Middle frontal gyrus (tissue), 1 donor: ENCODE measurements around the gene MDM2.
"Not testable (repeated sequence)": the region's sequence is repeated elsewhere in the genome, so short reads cannot be mapped to it uniquely, and the experiment has no call there.

Experiments used
- DNase-seq: peaks from one replicate; pipeline ENCODE4 v3.0.0-alpha.2; 2015; ENCODE audit warnings: low spot score; ENCODE audit errors: extremely low spot score

The MDM2 gene

GRCh38 chr12:68805592-68806120 is 2.3 kb upstream of the MDM2 start:
- DNase-seq = no peak

GRCh38 chr12:68806488-68807237 is 1.3 kb upstream of the MDM2 start:
- no peak for DNase-seq

DNA sequence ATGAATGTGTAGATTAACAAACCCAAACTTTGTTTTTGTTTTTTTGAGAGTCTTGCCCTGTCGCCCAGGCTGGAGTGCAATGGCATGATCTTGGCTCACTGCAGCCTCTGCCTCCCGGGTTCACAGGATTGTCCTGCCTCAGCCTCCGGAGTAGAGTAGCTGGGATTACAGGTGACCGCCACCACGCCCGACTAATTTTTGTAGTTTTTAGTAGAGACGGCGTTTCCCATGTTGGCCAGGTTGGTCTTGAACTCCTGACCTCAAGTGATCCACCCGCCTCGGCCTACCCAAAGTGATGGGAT is 752 bp upstream of the MDM2 start:
- not testable (repeated sequence) for DNase-seq

GRCh38 chr12:68808388-68809189 is 612 bp downstream of the MDM2 start:
- DNase-seq = no peak

DNA sequence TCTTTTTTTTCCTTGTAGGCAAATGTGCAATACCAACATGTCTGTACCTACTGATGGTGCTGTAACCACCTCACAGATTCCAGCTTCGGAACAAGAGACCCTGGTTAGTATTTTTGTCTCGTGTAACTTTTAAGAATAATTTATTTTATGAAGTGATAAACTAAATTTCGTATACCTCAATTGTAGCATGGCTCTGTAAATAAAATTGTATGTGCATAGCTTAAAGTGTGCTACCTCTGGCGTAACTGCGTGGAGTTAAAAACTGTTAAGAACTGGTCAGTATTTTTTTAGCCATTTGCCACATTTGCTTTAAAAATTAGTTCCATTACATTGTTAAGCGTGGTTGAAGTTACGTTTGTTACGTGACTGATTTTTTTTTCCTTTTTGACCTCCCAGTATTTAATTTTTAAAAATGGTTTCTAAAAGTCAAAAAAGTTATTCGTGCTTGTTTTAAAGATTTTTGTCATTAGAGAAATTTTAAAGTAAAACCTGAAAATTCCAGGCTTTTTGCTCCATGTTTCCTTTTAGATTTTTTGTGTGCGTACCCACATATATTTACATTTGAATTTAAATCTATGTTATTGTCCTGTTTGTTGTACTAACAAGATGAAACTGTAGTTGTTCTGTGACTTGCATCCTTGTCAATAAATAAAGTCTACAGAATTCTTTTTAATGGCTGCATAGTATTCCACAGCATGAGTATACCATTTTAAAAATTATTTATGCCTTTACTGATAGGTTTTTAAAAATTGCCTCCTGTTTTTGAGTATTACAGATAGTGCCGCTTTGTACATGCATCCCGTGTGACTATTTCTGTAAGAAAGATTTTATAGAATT is 1.4 kb downstream of the MDM2 start:
- no peak for DNase-seq

DNA sequence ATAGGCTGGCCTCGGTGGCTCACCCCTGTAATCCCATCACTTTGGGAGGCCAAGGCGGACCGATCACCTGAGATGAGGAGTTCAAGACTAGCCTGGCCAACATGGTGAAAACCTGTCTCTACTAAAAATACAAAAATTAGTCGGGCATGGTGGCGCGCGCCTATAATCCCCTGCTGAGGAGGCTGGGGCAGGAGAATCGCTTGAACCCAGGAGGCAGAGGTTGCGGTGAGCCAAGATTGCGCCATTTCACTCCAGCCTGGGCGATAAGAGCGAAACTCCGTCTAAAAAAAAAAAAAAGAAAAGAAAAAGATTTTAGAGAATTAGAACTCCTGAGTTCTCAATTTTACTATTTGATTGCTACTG is 2.0 kb downstream of the MDM2 start:
- not testable (repeated sequence) for DNase-seq

DNA sequence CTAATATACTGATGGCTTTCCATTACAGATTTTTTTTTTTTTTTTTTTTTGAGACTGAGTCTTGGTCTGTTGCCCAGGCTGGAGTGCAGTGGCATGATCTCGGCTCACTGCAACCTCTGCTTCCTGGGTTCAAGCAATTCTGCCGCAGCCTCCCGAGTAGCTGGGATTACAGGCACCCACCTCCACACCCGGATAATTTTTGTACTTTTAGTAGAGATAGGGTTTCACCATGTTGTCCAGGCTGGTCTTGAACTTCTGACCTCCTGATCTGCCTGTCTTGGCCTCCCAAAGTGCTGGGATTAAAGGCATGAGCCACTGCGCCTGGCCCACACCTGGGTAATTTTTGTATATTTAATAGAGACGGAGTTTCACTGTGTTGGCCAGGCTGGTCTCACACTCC is 3.6 kb downstream of the MDM2 start:
- DNase-seq = not testable (repeated sequence)

DNA sequence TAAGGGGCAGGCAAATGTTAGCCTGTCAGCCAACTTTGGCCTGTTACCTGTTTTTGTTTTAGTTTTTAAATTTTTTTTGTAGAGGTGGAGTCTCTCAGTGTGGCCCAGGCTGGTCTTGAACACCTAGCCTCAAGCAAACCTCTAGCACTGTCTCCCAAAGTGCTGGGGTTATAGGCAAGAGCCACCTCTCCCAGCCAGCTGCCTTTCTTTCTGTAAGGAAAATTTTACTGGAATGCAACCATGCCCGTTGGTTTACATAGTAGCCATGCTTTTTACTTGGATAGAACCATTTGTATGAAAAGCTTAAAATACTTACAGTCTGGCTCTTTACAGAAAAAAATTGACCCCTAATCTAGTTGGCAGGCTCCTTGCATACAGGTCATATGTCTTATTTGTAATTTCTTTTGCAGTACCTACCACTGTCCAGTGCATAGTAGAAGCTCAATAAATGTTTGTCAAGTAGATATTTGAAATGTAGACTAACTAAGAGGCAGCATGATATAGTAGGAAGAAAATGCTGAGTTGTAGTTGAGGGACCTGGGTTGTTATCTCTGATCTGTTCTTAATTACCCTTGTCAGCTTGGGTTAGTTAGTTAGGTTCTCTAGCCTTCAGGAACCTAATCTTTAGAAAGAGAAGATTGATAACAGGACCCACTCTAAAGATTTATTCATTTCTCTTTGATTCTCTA is 4.7 kb downstream of the MDM2 start:
- DNase-seq = no peak

DNA sequence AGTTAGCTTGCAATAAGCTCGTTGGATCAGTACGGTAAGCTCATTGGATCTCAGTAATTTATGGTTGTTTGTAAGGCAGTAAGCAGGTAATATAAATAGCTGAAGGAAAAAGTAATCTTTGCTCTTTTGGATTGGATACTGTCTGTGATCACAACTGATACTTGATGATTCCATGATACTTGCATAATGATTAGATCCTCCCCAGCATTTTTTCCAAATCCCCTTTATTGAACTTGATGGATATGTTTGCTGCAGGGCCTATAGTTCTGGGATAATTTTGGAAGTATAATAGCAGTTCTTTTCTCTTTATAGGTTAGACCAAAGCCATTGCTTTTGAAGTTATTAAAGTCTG is 5.2 kb downstream of the MDM2 start:
- DNase-seq = no peak

DNA sequence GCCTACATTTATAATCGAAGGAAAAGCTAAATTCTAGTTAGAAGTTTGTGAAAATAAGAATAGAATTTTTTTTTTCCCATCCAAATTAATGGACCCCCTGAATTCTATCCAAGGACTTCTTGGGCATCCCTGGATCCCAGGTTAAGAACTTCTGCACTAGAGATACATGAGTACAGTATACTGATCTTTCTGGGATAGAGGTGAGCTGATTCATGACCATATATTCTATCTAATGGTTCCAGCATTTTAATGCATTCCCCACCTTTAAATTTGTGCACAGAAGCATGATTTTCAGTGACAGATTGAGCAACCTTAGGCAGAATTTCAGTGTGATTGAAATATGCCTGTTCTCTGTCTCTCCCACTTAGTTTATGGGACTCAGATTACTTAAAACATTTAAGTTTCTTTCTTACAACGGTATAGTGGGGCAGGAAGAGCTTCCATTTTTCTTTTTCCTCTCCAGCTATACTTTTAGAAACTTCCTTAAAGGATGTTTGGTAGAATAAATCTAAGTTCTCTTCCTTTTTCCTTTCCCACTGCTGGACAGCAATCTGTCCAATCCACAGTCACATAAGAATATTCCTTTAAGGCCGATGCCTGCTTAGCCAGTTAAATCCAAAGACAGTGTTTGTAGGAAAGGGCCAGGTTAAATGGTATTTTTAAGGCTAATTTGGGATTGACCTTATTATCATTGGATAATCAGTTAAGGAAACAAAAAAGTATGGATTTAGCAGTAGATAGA is 6.7 kb downstream of the MDM2 start:
- no peak for DNase-seq

DNA sequence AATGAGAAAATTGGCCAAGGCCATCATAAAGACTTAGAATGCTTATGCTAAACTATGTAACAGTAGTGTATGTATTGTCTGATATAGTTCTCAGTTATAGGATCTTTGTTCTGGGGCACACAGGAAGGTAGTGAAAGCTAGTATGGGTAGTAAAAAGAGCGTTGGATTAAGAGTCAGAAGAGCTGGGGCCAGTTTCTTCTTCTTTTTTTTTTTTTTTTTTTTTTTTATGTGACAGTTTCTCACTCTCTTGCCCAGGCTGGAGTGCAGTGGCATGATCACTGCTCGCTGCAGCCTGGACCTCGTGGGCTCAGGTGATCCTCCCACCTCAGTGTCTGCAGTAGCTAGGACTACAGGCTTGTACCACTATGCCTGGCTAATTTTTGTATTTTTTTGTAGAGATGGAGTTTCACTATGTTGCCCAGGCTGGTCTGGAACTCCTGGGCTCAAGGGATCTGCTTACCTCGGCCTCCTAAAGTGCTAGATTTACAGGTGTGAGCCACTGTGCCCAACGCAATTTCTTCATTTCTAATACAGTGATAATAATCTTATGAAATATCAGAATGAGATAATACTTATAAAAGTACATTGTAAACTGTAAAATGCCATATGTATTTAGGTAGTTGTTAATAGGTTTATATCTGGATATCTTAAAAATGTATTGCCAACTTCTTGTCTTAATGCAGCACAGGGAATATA is 7.4 kb downstream of the MDM2 start:
- no peak for DNase-seq

GRCh38 chr12:68815928-68816800 is 8.2 kb downstream of the MDM2 start:
- no peak for DNase-seq

GRCh38 chr12:68819481-68819880 is 11.5 kb downstream of the MDM2 start:
- DNase-seq = not testable (repeated sequence)

DNA sequence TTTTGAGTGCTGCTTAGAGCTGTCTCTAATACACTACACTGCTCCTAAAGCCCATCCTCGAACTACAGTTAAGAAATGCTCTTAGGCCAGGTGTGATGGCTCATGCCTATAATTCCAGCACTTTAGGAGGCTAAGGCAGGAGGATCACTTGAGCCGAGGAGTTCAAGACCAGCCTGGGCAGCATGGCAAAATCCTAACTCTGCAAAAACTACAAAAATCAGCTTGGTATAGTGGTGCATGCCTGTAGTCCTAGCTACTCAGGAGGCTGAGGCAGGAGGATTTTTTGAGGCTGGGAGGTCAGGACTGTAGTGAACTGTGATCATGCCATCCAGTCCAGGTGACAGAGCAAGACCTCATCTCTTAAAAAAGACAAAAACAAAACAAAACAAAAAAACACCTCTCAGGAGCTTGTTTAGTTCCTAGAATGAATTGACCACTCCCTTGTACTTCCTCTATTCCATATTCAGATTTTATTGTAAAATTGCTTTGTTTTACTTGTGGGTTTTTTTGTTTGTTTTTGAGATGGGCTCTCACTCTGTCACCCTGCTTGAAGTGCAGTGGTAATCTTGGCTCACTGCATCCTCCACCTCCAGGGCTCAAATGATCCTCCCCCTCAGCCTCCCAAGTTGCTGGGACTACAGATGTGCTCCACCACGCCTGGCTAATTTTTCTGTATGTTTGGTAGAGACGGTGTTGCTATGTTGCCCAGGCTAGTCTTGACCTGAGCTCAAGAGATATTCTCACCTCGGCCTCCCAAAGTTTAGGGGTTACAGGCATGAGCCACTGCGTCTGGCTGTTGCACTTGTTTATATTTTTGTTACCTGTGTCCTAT is 13.6 kb downstream of the MDM2 start:
- DNase-seq = no peak

DNA sequence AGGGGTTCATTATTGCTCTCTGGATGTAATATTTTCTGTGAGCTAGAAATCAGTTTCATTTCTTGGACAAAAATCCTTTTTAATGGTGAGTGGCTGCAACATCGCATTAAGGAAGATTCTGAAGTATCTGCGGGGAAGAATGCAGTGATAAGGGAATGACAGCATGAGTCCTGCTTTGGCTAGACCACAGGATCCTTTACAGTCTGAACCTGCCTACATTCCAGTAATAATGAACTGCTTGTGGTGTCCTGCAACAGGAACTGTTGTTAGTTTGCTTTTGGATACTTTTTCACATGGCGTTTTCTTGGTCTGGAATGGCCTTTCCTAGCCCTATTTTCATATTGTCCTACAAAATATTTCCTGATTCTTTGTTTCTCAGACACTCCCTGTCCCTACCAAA is 15.7 kb downstream of the MDM2 start:
- no peak for DNase-seq

DNA sequence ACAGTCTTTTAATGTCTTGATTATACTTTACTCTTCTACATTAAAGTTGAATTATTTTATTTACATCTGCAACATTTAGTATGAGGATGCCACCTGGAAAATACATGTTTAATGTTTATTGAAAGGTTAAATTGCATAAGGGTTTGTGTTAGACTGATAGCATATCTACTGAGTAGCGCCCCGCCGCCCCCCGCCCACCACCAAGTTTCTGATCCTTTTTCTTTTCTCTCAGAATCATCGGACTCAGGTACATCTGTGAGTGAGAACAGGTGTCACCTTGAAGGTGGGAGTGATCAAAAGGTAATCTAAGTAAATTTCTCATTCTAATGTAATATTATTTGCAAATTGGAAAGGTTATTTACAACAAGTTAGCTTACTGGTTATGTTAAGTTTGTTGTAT is 16.2 kb downstream of the MDM2 start:
- no peak for DNase-seq

DNA sequence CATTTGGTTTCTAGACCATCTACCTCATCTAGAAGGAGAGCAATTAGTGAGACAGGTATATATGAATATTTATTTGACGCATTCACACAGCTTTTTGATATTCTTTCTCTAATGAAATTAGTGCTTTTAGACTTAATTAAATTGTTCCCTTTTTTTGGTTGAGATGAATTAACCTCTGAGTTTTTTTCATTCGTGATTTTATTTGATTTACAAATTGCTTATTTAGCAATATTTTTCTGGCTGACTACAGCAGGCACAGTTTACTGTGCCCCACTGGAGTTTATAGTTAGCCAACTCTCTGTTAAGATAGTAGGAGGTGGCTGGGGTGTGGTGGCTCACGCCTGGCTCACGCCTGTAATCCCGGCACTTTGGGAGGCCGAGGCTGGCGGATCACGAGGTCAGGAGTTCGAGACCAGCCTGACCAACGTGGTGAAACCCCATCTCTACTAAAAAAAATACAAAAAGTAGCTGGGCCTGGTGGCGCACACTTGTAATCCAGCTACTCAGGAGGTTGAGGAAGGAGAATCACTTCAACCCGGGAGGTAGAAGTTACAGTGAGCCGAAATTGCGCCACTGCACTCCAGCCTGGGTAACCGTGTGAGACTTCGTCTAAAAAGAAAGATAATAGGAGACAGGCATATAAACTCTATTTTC is 16.7 kb downstream of the MDM2 start:
- no peak for DNase-seq
